AG09319 (cell line): Measurements from ENCODE around the gene CD9.

Source experiments
- DNase-seq: peaks from one replicate; pipeline ENCODE4 v3.0.0-alpha.2; 2010; ENCODE audit warnings: low read depth; ENCODE audit errors: extremely low read depth
- CTCF ChIP-seq: IDR thresholded peaks from 2 replicates; pipeline ENCODE4 v1.5.1; 2011; ENCODE audit warnings: low read depth, mild to moderate bottlenecking, inconsistent platforms, low read length, moderate library complexity

Gene CD9

GRCh38 chr12:6192604-6193380 is 7.4 kb upstream of the CD9 start:
- TF ChIP-seq CTCF = no peak
- DNase-seq = no peak

- TF ChIP-seq CTCF = no peak
- DNase-seq = no peak
These were observed 6.1 kb upstream of the CD9 start for GRCh38 chr12:6193853-6194815.

GRCh38 chr12:6195665-6196535 is 4.3 kb upstream of the CD9 start:
- peak; percentile 49 for DNase-seq
- TF ChIP-seq CTCF = peak; percentile 90

- no peak for DNase-seq
- TF ChIP-seq CTCF = no peak
These were observed 2.1 kb upstream of the CD9 start for GRCh38 chr12:6198051-6198450.

- no peak for TF ChIP-seq CTCF
These were observed 1.6 kb upstream of the CD9 start for GRCh38 chr12:6198556-6198955.

GRCh38 chr12:6198985-6199530 is 1.1 kb upstream of the CD9 start:
- no peak for TF ChIP-seq CTCF
- DNase-seq = no peak

More at GRCh38 chr12:6198556-6198955, 1.6 kb upstream of the CD9 start:
- no peak for DNase-seq
